GM12878 (cell line): Measurements from ENCODE around the gene RAPGEF1. TPM values are rescaled to one million over a fixed set of nuclear protein-coding genes. Genes with fewer than 3 reads are reported as not detected.

Experiments used
- CEBPB ChIP-seq, 2 experiments: fragments of 150-350 bp in 1 of 2; IDR thresholded peaks; 2 replicates each; pipeline ENCODE4 v1.6.1; 2012 to 2014; ENCODE audit warnings: low read depth in 2 of 2, low read length in 2 of 2, borderline replicate concordance in 1 of 2, inconsistent platforms in 1 of 2
- CEBPZ ChIP-seq: fragments of 150-350 bp; IDR thresholded peaks from 2 replicates; pipeline ENCODE4 v1.6.1; 2016; ENCODE audit warnings: low read depth, low read length
- CREB1 ChIP-seq: IDR thresholded peaks from 2 replicates; pipeline ENCODE4 v1.6.1; 2012; ENCODE audit warnings: low read depth, mild to moderate bottlenecking, inconsistent platforms
- EED ChIP-seq: sonication (generic); IDR thresholded peaks from 2 replicates; pipeline ENCODE4 v1.6.1; 2016; ENCODE audit warnings: antibody characterized with exemption, low read depth
- ESRRA ChIP-seq: IDR thresholded peaks from 2 replicates; pipeline ENCODE4 v1.6.1; 2012; ENCODE audit warnings: mild to moderate bottlenecking, low read length, improper control_type of control experiment
- HDAC6 ChIP-seq: fragments of 200-600 bp; sonication (generic); IDR thresholded peaks from one replicate; pipeline ENCODE4 v1.8.0; 2017; ENCODE audit warnings: antibody characterized with exemption; ENCODE audit not compliant: unreplicated experiment
- HDGF ChIP-seq: fragments of 450-650 bp; IDR thresholded peaks from 2 replicates; pipeline ENCODE4 v1.6.1; 2016; ENCODE audit warnings: antibody characterized with exemption
- IKZF1 ChIP-seq: fragments of 450-650 bp; conservative IDR thresholded peaks from 2 replicates; pipeline ENCODE4 v1.6.1; 2017; ENCODE audit warnings: antibody characterized with exemption, mild to moderate bottlenecking
- IRF5 ChIP-seq: fragments of 450-650 bp; IDR thresholded peaks from 2 replicates; pipeline ENCODE4 v1.6.1; 2017; ENCODE audit warnings: borderline replicate concordance
- JUNB ChIP-seq: IDR thresholded peaks from 2 replicates; pipeline ENCODE4 v1.6.1; 2016; ENCODE audit warnings: antibody characterized with exemption, mild to moderate bottlenecking
- MTA2 ChIP-seq: fragments of 450-650 bp; IDR thresholded peaks from 2 replicates; pipeline ENCODE4 v1.6.1; 2016; ENCODE audit warnings: low read depth, mild to moderate bottlenecking, moderate library complexity
- RAD51 ChIP-seq: fragments of 450-650 bp; IDR thresholded peaks from 2 replicates; pipeline ENCODE4 v1.6.1; 2016; ENCODE audit warnings: moderate library complexity, mild to moderate bottlenecking, inconsistent platforms
- RCOR1 ChIP-seq: conservative IDR thresholded peaks from 2 replicates; pipeline ENCODE4 v1.6.1; 2012; ENCODE audit warnings: low read depth, low read length, improper control_type of control experiment
- RFX5 ChIP-seq: IDR thresholded peaks from 2 replicates; pipeline ENCODE4 v1.6.1; 2011; ENCODE audit warnings: low read depth, low read length, improper control_type of control experiment
- SIX5 ChIP-seq: IDR thresholded peaks from 2 replicates; pipeline ENCODE4 v1.6.1; 2011; ENCODE audit warnings: mild to moderate bottlenecking, low read depth, low read length, moderate library complexity; ENCODE audit not compliant: severe bottlenecking
- SMAD1 ChIP-seq: fragments of 450-650 bp; IDR thresholded peaks from 2 replicates; pipeline ENCODE4 v1.6.1; 2018; ENCODE audit warnings: mild to moderate bottlenecking, low read depth; ENCODE audit not compliant: partially characterized antibody
- SMARCA5 ChIP-seq: fragments of 450-650 bp; IDR thresholded peaks from 2 replicates; pipeline ENCODE4 v1.6.1; 2017; ENCODE audit warnings: mild to moderate bottlenecking
- STAT1 ChIP-seq: fragments of 450-650 bp; conservative IDR thresholded peaks from 2 replicates; pipeline ENCODE4 v1.6.1; 2014; ENCODE audit warnings: antibody characterized with exemption, mild to moderate bottlenecking
- TBL1XR1 ChIP-seq: IDR thresholded peaks from 2 replicates; pipeline ENCODE4 v1.6.1; 2012; ENCODE audit warnings: low read depth, low read length, improper control_type of control experiment
- TCF3 ChIP-seq: IDR thresholded peaks from 2 replicates; pipeline ENCODE4 v1.6.1; 2012; ENCODE audit warnings: low read depth, mild to moderate bottlenecking, low read length, borderline replicate concordance; ENCODE audit not compliant: insufficient read depth
- ZNF274 ChIP-seq: IDR thresholded peaks from one replicate; pipeline ENCODE4 v1.8.0; 2011; ENCODE audit not compliant: insufficient read length, insufficient read depth
- ZNF622 ChIP-seq: fragments of 450-650 bp; IDR thresholded peaks from 2 replicates; pipeline ENCODE4 v1.6.1; 2017; ENCODE audit warnings: mild to moderate bottlenecking, inconsistent platforms
- ZNF687 ChIP-seq: fragments of 450-650 bp; IDR thresholded peaks from 2 replicates; pipeline ENCODE4 v1.6.1; 2017; ENCODE audit warnings: mild to moderate bottlenecking, moderate library complexity
- polyA plus RNA-seq, 11 experiments: library from polyadenylated mRNA; depleted of rRNA in 4 of 11; unstranded in 6 of 11; stranded (reverse) in 5 of 11; fragments of >200 nt; fragmentation: Nextera tagmentation in 4 of 11; fragmentation: Illumina TruSeq in 1 of 11; extraction: Ambion mirVana in 4 of 11; extraction: Trizol in 1 of 11; gene quantifications; 1 replicate in 1 of 11; 2 replicates in 10 of 11; pipeline versions ENCODE4 v1.2.1 to v1.2.3, GENCODE V29; 2011 to 2016; ENCODE audit warnings: inconsistent platforms in 2 of 11, missing spikeins in 2 of 11, low read depth in 1 of 11
- total RNA-seq, 4 experiments: library from RNA; depleted of rRNA in 3 of 4; stranded (reverse); fragments of >200 nt in 3 of 4; fragmentation: Illumina TruSeq in 1 of 4; extraction: Trizol in 1 of 4; gene quantifications; 2 replicates each; pipeline versions ENCODE4 v1.2.1 to v1.2.3, GENCODE V29; 2013 to 2021

Gene RAPGEF1
- total and polyA plus RNA-seq, 10 of the 15 experiments (the other 5 are each of a cell fraction or from before 2014, with no cell fraction given): 0.42 to 113 (median 45.9) TPM

GRCh38 chr9:131677444-131678180 lies 62.3 kb downstream of the RAPGEF1 start (continued):
- TF ChIP-seq ZNF622: no peak
- TF ChIP-seq HDGF: no peak
- TF ChIP-seq CREB1: no peak
- peak; percentile 26; the same call in 1 of the 2 replicates for TF ChIP-seq IKZF1
- no peak for TF ChIP-seq ZNF274
- no peak for TF ChIP-seq RFX5
- no peak for TF ChIP-seq SMAD1
- TF ChIP-seq RCOR1: no peak
- TF ChIP-seq CEBPB (IDR thresholded peaks at IDR 0.05; ENCODE audit: borderline replicate concordance in 1 of 2, low read depth in 2 of 2, low read length in 2 of 2): no peak
- TF ChIP-seq TCF3: peak; percentile 65; the same call in 1 of the 2 replicates
- TF ChIP-seq ZNF687: peak; percentile 63
- TF ChIP-seq JUNB: peak; percentile 37; the same call in 1 of the 2 replicates
- TF ChIP-seq HDAC6: no peak
- peak; percentile 67 for TF ChIP-seq TBL1XR1
- no peak for TF ChIP-seq CEBPZ
- no peak for TF ChIP-seq IRF5
- no peak for TF ChIP-seq SMARCA5
- 0 out of 2 replicates have a peak, but pooled peaks have one; percentile 10 for TF ChIP-seq MTA2
- no peak for TF ChIP-seq SIX5
- no peak for TF ChIP-seq RAD51
- TF ChIP-seq EED: peak; percentile 46; the same call in 1 of the 2 replicates
- TF ChIP-seq ESRRA: no peak
- TF ChIP-seq STAT1: no peak
